Pons (tissue), 1 donor: ENCODE results near the gene ZBTB20.

Source experiments
- DNase-seq: peaks from one replicate; pipeline ENCODE4 v3.0.0-alpha.2; 2016; ENCODE audit warnings: low spot score

ZBTB20 gene

GRCh38 chr3:114762144-114762543, 384.9 kb downstream of the ZBTB20 start:
- DNase-seq, result no peak

- no peak for DNase-seq
Measured at GRCh38 chr3:114760679-114761078, 386.4 kb downstream of the ZBTB20 start.

GRCh38 chr3:114758831-114759699, 388.0 kb downstream of the ZBTB20 start:
- DNase-seq, result peak; percentile 47

DNA sequence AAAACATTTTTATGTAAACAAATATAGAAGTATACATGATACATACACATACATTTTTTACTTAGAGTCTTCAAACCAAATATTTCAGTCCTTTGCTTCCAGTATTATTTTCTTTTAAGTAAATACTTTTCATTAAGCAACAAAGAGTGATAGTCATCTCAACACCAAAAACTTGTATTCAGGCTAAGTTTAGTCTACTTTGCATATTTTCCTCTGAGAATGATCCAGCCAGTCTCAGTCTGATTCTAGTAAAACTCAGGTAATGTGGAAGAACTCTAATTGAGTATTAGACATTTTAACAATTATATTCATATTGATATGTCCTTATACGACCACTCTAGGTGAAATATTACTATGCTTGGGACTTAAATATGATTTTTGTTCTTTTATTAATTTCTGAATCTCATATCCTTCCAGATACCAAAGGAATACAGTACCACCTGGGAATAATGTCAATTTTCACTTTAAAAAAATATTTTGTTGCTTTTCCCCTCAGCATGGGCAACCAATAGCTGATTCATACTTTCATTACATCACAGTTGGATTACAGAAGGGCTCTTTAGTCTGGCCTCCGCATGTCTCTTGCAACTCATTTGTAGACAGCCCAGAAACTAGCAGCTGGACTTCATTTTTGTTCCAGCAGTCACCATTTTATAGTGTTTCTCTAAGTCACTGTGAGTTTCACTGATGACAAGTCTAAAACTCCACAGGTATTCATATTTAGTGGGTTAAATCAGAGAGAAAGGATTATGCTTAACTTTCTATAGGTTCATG, 390.4 kb downstream of the ZBTB20 start:
- DNase-seq, result peak; percentile 42

DNA sequence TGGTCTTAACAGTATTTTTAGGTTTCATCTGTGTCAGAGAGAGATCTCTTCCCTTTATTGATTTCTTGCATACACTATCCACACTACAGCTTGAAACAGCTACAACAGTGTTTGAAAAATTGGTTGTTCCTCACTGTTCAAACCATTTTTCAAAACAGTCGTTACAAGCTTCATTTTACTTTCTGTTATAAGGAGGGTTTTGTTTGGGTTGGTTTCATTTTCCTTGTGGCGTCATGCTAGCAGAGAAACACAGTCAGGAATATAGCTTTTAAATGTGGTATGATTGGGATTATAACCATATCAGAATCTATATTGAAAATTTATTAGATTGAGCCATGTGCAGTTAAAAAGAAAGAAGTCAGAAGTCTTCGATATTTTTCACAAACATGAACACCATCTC, 400.6 kb downstream of the ZBTB20 start:
- no peak for DNase-seq

DNA sequence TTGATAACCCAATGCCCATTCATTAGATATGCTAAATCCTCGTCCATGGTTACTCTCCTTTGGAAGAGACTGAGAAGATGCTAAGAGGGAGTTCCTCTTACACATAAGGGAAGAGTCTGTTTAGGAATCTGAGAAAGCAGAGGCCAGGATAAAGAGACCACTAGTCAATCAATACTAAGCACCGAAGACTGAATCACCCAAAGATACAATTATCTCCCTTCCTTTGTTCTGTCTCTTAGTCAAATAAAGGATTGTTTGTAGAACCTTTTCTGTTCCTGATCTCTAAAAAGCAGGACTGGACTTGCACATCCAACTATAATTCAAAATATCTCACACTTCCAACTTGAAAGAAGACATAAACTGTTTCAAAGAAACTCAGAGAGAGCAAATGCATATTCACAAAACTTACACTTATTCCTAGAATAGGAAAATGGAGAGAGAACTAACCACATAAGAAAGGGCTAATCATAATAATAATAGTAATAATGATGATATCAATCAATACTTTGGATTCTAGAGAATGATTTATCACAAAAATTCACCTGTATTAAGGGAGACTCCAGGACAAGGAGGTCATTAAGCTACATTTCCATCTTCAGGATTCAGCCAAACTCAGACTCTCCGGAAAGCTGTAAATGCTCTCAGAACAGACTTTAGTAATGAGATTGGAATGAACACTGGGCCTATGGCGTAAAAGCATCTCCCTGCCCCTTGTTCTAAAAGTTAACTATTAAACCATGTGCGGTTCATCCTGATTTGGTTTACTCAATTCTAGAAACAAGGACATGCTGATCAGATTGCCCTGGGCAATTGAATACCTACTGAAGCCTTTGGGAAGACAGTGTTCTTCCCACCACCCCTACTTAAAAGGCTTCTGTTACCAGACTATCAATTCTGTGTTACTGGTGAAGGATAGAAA, 401.5 kb downstream of the ZBTB20 start:
- peak; percentile 35 for DNase-seq

GRCh38 chr3:114743746-114744485, 403.2 kb downstream of the ZBTB20 start:
- no peak for DNase-seq

- DNase-seq, result no peak
Measured at GRCh38 chr3:114741066-114741465, 406.0 kb downstream of the ZBTB20 start.

DNA sequence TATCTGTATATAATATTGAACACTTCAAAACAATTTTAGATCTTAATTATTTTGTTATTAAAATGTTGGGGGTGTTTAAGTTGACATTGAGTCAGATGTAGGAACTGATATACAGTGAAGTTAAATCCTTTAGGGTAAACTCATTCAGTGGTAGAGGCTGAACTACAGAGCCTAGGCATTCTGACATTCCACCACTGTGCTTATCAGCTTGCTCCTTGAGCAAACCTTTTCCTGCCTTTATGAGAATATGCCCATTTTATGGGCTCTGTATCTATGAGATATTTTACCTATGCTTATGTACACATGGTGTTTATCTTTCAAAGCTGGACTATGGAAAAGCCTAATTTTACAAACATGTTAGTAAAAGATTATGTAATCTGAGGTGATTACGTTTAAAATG, 407.5 kb downstream of the ZBTB20 start:
- no peak for DNase-seq

GRCh38 chr3:114732353-114732752, 414.7 kb downstream of the ZBTB20 start:
- no peak for DNase-seq

- no peak for DNase-seq
Measured at GRCh38 chr3:114730397-114730796, 416.7 kb downstream of the ZBTB20 start.

DNA sequence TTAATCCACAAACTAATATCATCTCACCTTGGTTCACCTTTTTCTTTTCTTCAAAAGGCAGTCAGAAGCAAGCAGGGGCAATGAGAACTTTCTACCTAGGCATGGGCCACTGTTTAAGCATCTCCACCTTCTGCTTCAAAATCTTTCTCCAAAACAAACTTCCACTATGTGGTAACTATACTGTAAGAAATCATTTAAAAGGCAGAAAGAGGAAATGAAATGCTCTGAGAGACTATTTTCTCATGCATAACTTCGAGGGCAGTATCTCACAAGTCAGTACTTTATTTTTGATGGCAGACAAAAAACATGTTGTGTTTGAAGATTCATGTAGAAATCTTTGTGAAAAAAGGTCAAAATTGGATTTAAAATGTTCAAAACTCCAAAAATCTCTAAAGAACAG, 419.7 kb downstream of the ZBTB20 start:
- no peak for DNase-seq

GRCh38 chr3:114725966-114726365, 421.1 kb downstream of the ZBTB20 start:
- no peak for DNase-seq

GRCh38 chr3:114722530-114722929, 424.6 kb downstream of the ZBTB20 start:
- no peak for DNase-seq

DNA sequence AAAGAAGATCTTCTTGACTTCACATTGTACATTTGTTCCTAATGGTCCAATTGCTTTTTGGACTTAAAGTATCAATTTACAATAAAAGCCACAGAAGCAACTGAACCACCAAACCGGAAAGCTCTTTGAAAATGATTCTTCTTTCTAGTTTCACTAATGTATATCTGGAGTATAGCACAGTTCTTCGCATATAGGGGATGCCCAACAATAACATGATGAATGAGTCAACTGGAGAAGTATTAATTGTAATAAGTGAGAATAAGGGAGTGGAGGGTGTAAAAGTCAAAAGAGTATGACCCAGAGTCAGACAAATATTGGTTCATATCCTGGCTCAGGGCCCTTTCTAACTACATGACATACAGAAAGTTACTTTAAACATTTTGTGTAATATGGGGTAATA, 425.2 kb downstream of the ZBTB20 start:
- no peak for DNase-seq

DNA sequence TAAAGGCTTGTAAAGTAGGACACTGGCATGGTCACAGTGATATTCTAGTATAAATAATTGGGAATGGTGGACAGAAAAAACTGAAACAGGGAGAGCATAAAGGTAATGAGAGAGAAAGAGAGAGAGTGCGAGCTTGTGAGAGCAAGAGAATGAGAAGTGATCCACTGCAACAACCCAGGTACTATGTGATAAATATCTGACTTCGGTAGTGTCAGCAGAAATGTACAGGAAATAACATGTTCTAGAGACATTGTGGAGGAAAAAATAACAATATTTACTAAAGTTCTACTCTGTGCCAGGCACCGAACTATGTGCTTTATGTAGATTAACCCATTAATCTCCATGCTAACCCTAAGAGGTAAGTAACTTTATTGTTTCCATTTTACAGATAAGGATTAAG, 425.9 kb downstream of the ZBTB20 start:
- DNase-seq, result no peak

DNA sequence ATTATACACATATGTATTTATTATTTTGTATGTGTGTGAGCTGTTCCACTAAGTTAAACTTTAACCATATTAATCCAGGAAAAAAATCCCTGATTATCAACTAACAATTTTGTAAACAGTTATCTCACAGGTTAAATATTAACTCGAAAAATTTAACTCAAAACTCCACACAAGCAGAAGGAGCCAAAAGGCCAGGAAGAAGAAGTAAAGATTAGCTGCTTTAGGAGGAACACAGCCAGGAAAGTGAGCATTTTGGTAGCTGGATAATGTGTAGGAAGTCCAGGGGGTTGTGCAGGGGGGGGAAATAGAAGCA, 428.2 kb downstream of the ZBTB20 start:
- no peak for DNase-seq

- DNase-seq, result no peak
Measured at GRCh38 chr3:114718071-114718897, 428.8 kb downstream of the ZBTB20 start.

DNA sequence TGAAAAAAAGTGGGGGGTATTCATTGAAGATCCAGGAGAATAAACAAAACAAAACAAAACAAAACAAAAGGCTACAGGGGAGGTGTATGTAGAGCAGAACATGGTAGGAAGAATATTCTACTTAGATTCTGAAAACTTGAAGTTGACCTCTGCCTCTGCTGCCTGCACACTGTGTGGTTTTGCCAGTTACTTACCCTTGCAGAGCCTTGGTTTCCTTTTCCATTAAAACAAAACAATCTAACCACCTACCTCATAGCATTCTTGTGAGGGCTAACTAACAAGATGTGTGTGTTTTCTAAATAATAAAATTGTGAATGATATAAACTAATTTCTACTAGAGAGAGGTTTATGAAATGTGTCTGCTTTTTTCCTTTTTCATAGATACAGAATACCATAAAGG, 430.2 kb downstream of the ZBTB20 start:
- DNase-seq, result no peak

- no peak for DNase-seq
Measured at GRCh38 chr3:114716126-114716525, 431.0 kb downstream of the ZBTB20 start.

- DNase-seq, result no peak
Measured at GRCh38 chr3:114714957-114715460, 432.1 kb downstream of the ZBTB20 start.
